ENCODE results near the gene MAP7D2.

The MAP7D2 gene

GRCh38 chrX:19987856-19988255 lies 128.9 kb downstream of the MAP7D2 start:
- Histone ChIP-seq H3K9me3 (ENCODE audit: insufficient read depth, low read length) (no peaks in the 10 kb centered on the region), H3K9ac (ENCODE audit: low read length) (no peak overlapping the region), H3K4me2 (ENCODE audit: low read length) (no peak overlapping the region)

GRCh38 chrX:19986531-19986930 lies 130.2 kb downstream of the MAP7D2 start:
- no peak for TF ChIP-seq CTCF (IDR thresholded peaks at IDR 0.05; ENCODE audit: low read depth, low read length)
- no peak for TF ChIP-seq EZH2phosphoT487 (IDR thresholded peaks at IDR 0.05; ENCODE audit: low read depth)

More at GRCh38 chrX:19987856-19988255, 128.9 kb downstream of the MAP7D2 start:
- Histone ChIP-seq H3K27ac (ENCODE audit: low read length) (no peak overlapping the region), H3K79me2 (ENCODE audit: low read length) (0 out of 2 replicates have a peak, but pooled peaks cover 3% of the 10 kb centered on the region), H3K4me1 (ENCODE audit: low read length) (peaks cover 8% of the 10 kb centered on the region), H3K4me3 (ENCODE audit: low read length) (no peak overlapping the region), H3K27me3 (ENCODE audit: low read depth, low read length) (no peaks in the 10 kb centered on the region), H3K36me3 (replicated peaks; ENCODE audit: low read depth, low read length) (no peaks in the 10 kb centered on the region), H2AFZ (ENCODE audit: low read depth, low read length) (no peak overlapping the region), H4K20me1 (ENCODE audit: insufficient read depth, low read length) (no peaks in the 10 kb centered on the region)
- no peak for TF ChIP-seq EZH2phosphoT487 (IDR thresholded peaks at IDR 0.05; ENCODE audit: low read depth)
- peak; percentile 29; the same call in 1 of the 2 replicates for TF ChIP-seq CTCF (IDR thresholded peaks at IDR 0.05; ENCODE audit: low read depth, low read length)

GRCh38 chrX:19981947-19982346 lies 134.8 kb downstream of the MAP7D2 start:
- Histone ChIP-seq H3K36me3 (replicated peaks; ENCODE audit: low read depth, low read length) (no peaks in the 10 kb centered on the region), H3K4me2 (ENCODE audit: low read length) (no peak overlapping the region), H3K9ac (ENCODE audit: low read length) (no peak overlapping the region), H3K27me3 (ENCODE audit: low read depth, low read length) (no peaks in the 10 kb centered on the region), H3K79me2 (ENCODE audit: low read length) (no peaks in the 10 kb centered on the region), H2AFZ (ENCODE audit: low read depth, low read length) (no peak overlapping the region), H4K20me1 (ENCODE audit: insufficient read depth, low read length) (no peaks in the 10 kb centered on the region), H3K9me3 (ENCODE audit: insufficient read depth, low read length) (no peaks in the 10 kb centered on the region), H3K4me1 (ENCODE audit: low read length) (peaks cover 7% of the 10 kb centered on the region; the same call in 1 of the 2 replicates), H3K4me3 (ENCODE audit: low read length) (no peak overlapping the region), H3K27ac (ENCODE audit: low read length) (no peak overlapping the region)
- TF ChIP-seq EZH2phosphoT487 (IDR thresholded peaks at IDR 0.05; ENCODE audit: low read depth) (no peak), CTCF (IDR thresholded peaks at IDR 0.05; ENCODE audit: low read depth, low read length) (no peak)

More at GRCh38 chrX:19986531-19986930, 130.2 kb downstream of the MAP7D2 start:
- Histone ChIP-seq H3K9me3 (ENCODE audit: insufficient read depth, low read length) (no peaks in the 10 kb centered on the region), H3K9ac (ENCODE audit: low read length) (no peak overlapping the region), H3K79me2 (ENCODE audit: low read length) (0 out of 2 replicates have a peak, but pooled peaks cover 3% of the 10 kb centered on the region), H3K27me3 (ENCODE audit: low read depth, low read length) (no peaks in the 10 kb centered on the region), H3K4me2 (ENCODE audit: low read length) (no peak overlapping the region), H3K4me1 (ENCODE audit: low read length) (peaks cover 6% of the 10 kb centered on the region), H3K36me3 (replicated peaks; ENCODE audit: low read depth, low read length) (no peaks in the 10 kb centered on the region), H3K4me3 (ENCODE audit: low read length) (no peak overlapping the region), H2AFZ (ENCODE audit: low read depth, low read length) (no peak overlapping the region), H4K20me1 (ENCODE audit: insufficient read depth, low read length) (no peaks in the 10 kb centered on the region), H3K27ac (ENCODE audit: low read length) (no peak overlapping the region)

- Histone ChIP-seq H2AFZ (ENCODE audit: low read depth, low read length) (no peak overlapping the region), H3K4me1 (ENCODE audit: low read length) (peaks cover 32% of the 10 kb centered on the region), H3K36me3 (replicated peaks; ENCODE audit: low read depth, low read length) (no peaks in the 10 kb centered on the region), H3K27ac (ENCODE audit: low read length) (no peak overlapping the region), H4K20me1 (ENCODE audit: insufficient read depth, low read length) (no peaks in the 10 kb centered on the region), H3K9me3 (ENCODE audit: insufficient read depth, low read length) (no peaks in the 10 kb centered on the region), H3K79me2 (ENCODE audit: low read length) (peaks cover 4% of the 10 kb centered on the region; the same call in 1 of the 2 replicates), H3K27me3 (ENCODE audit: low read depth, low read length) (no peaks in the 10 kb centered on the region), H3K9ac (ENCODE audit: low read length) (no peak overlapping the region), H3K4me2 (ENCODE audit: low read length) (no peak overlapping the region), H3K4me3 (ENCODE audit: low read length) (no peak overlapping the region)
- TF ChIP-seq EZH2phosphoT487 (IDR thresholded peaks at IDR 0.05; ENCODE audit: low read depth) (no peak), CTCF (IDR thresholded peaks at IDR 0.05; ENCODE audit: low read depth, low read length) (no peak)
Measured at GRCh38 chrX:19975845-19976244, 140.9 kb downstream of the MAP7D2 start.
